Measurements from ENCODE around the gene KLHDC7B.

The KLHDC7B gene

GRCh38 chr22:50548040-50548920 lies 2.6 kb downstream of the KLHDC7B start:
- no peak for DNase-seq (ENCODE audit: low spot score)

GRCh38 chr22:50548921-50549790 lies 3.5 kb downstream of the KLHDC7B start:
- DNase-seq (ENCODE audit: low spot score), result no peak

GRCh38 chr22:50550395-50550794 lies 4.7 kb downstream of the KLHDC7B start:
- no peak for DNase-seq (ENCODE audit: low spot score)

GRCh38 chr22:50551160-50551752 lies 5.6 kb downstream of the KLHDC7B start:
- no peak for DNase-seq (ENCODE audit: low spot score)

- no peak for DNase-seq (ENCODE audit: low spot score)
Measured at GRCh38 chr22:50553310-50553709, 7.6 kb downstream of the KLHDC7B start.

- DNase-seq (ENCODE audit: low spot score), result no peak
Measured at GRCh38 chr22:50556703-50557102, 11.0 kb downstream of the KLHDC7B start.

DNA sequence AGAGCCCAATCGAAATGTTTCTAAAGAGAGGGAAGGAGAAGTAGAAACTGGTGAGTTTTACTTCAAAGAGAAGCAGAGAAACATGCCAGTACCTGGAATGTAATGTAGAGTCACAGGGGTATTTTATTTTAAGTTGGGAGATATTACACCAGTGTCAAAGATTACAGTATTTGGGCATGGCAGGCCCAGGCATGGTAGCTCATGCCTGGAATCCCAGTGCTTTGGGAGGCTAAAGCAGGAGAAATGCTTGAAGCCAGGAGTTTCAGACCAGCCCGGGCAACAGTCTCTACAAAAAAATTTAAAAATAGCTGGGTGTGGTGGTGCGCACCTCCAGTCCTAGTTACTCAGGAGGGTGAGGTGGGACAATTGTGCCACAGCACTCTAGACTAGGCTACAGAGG lies 14.3 kb downstream of the KLHDC7B start:
- no peak for DNase-seq (ENCODE audit: low spot score)

DNA sequence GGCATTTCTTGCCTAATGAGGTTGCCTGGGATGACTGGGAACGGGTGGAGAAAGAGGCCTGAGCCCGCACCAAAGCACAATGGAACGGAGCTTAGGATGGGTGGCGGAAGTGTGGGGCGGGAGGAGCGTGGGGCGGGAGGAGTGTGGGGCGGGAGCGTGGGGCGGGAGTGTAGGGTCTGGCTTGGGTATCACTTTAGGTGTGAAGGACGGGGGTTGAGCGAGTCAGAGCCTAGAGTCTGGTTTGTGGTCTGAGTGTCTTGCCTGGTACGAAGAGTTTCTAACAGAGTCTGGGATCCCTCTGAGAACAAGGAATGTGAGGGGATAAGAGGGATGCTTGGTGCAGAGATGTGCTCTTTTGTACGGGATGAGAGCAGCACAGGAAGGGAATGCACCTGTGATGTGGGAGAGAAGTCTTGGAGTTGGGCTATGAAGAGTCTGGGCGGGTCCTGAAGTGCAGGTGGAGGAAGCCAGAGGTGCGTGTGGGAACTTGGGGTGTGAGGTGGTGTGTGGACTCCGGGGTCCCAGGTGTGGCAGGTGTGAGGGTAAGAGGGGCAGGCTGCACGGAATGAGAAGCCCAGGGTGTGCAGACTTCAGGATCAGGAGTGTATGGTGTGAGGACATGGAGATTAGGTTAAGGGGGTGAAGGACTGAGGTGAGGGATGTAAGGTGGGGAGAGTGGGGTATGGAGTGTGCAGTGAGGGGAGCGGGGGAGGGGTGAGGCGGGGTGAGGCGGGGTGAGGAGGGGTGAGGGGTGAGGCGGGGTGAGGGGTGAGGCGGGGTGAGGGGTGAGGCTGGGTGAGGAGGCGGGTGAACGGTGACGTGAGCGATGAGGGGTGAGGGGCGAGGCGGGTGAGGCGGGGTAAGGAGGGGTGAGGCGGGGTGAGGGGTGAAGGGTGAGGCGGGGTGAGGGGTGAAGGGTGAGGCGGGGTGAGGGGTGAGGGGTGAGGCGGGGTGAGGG lies 16.0 kb downstream of the KLHDC7B start:
- DNase-seq (ENCODE audit: low spot score), result no peak

DNA sequence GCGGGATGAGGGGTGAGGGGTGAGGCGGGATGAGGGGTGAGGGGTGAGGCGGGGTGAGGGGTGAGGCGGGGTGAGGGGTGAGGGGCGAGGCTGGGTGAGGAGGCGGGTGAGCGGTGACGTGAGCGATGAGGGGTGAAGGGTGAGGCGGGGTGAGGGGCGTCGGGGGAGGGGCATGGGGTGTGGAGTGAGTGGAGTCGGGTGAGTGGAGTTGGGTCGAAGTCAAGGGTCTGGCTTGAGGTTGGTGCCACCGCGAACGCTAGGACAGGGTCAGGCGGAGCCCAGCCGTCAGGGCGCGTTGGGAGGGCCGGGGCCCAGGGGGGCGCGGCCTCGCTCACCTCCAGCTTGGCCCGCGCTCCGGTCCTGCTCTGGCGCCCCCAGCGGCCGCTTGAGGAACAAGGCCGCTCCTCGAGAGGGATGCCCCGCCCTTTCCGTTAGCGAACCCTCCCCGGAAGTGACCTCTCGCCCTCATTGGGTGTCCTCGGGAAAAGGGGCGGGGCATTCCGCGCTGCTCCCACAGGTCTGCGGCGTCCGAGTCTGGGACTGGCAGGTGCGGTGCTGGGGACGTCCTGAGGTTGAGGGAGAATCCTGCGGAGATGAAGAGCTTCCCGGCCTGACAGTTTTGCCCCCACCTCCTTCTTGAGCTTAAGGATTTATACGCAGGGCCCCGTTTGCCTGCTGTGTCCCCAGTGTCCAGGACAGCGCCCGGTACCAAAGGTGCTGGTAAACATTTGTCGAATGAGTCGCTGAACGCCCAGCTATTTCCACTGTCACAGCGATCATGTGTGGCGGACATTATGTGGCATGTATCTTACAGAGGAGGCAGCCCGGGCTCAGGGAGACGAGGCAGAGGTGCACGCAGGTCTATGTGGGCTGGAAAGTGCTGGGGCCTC lies 17.1 kb downstream of the KLHDC7B start, which contains the start of gene SYCE3:
Gene SYCE3, minus strand, starts transcription at position 397 of the 890 bp plus-strand sequence. CDS start 6,514 bp downstream, outside the sequence.
- peak; percentile 98 for DNase-seq (ENCODE audit: low spot score)

GRCh38 chr22:50563413-50564160 lies 17.9 kb downstream of the KLHDC7B start:
- DNase-seq (ENCODE audit: low spot score), result peak; percentile 59

DNA sequence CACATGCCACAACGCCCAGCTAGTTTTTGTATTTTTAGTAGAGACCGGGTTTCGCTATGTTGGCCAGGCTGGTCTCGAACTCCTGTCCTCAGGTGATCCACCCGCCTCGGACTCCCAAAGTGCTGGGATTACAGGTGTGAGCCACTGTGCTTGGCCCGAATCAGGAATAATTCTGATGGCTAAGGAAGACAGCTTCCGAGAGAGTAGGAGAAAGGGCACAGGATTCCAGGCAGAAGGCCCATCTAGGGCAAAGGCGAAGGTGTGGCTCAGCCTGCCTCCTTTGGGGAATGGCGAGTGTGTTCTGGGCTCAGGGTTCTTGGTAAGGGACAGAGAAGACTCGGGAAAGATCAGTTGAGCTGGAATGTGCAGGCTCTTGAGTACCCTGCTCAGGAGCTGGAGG lies 18.6 kb downstream of the KLHDC7B start:
- no peak for DNase-seq (ENCODE audit: low spot score)

DNA sequence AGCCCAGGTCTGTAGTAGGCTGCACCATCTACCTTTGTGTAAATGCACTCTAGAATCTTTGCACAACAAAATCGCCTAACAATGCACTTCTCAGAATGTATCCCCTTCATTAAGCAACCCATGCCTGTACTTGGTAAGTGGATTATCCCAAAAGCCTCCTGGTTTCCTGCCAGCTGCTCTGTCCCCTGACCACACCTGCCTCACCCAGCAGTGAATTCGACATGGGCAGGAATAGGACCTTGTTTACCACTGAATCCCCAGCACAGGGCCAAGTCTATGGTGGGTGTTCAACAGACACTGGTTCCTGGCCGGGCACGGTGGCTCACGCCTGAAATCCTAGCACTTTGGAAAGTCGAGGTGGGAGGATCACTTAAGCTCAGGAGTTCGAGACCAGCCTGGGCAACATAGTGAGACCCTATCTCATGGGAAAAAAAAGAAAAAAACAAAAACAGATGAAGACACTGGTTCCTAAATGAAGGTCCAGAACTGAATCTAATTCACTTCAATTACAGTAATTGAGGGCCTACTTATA lies 22.1 kb downstream of the KLHDC7B start:
- DNase-seq (ENCODE audit: low spot score), result no peak

DNA sequence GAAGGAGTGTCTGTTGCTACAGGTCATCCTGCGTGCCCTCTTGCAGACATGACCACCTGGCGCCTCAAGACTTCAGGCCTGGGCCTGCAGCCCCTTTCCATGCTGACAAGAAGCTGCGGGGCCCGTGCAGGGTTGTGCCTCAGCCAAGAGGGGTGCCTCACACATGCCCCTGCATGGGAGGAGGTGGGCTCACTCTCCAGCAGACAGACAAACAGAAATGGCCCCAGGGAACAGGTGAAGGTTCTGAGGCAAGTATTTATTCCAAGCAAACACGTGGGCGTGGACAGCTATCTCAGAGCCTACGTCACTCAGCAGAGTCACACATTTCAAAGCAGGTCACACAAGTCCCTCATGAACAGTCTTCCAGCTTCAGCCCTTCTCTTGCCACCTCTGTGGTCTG lies 22.9 kb downstream of the KLHDC7B start:
- no peak for DNase-seq (ENCODE audit: low spot score)

DNA sequence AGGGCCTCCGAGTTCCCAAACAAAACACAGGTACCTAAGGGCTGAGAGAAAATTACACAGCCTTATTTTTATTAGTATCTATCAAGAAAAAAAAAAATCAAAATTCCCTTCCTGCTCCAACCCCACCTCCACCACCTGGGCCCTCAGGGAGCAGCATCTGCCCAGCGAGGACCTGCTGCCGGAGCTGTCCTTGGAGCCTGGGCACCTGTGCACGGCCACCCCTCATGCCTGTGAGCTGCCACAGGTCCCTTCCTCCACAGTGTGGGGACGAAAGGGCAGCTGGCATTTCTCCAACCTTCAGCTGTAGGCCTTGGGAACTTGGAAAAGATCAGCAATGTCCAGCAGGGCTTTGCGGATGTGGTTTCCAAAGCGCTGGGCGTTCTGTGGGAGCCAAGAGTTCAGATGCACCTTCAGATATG lies 23.4 kb downstream of the KLHDC7B start:
- no peak for DNase-seq (ENCODE audit: low spot score)

- DNase-seq (ENCODE audit: low spot score), result no peak
Measured at GRCh38 chr22:50569896-50570535, 24.3 kb downstream of the KLHDC7B start.

GRCh38 chr22:50570861-50571260 lies 25.2 kb downstream of the KLHDC7B start:
- no peak for DNase-seq (ENCODE audit: low spot score)

GRCh38 chr22:50571264-50572175 lies 25.8 kb downstream of the KLHDC7B start:
- DNase-seq (ENCODE audit: low spot score), result no peak

DNA sequence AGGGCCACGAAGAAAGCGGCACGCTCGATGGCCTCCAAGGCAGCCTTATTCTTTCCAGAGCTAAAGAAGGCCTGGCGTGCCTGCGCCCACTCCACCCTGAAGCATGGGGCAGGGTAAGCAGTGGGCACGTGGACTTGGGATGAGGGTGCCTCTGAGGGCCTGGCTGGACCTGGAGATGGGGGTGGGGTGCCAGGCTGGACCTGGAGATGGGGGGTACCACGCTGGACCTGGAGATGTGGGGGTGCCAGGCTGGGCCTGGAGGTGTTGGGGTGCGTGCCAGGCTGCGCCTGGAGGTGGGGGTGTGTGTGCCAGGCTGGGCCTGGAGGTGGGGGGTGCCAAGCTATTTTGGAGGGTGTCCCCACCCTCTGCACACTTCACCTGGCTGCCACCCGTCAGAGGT lies 27.3 kb downstream of the KLHDC7B start:
- no peak for DNase-seq (ENCODE audit: low spot score)
